ENCODE measurements around the gene MDM1.

DNA sequence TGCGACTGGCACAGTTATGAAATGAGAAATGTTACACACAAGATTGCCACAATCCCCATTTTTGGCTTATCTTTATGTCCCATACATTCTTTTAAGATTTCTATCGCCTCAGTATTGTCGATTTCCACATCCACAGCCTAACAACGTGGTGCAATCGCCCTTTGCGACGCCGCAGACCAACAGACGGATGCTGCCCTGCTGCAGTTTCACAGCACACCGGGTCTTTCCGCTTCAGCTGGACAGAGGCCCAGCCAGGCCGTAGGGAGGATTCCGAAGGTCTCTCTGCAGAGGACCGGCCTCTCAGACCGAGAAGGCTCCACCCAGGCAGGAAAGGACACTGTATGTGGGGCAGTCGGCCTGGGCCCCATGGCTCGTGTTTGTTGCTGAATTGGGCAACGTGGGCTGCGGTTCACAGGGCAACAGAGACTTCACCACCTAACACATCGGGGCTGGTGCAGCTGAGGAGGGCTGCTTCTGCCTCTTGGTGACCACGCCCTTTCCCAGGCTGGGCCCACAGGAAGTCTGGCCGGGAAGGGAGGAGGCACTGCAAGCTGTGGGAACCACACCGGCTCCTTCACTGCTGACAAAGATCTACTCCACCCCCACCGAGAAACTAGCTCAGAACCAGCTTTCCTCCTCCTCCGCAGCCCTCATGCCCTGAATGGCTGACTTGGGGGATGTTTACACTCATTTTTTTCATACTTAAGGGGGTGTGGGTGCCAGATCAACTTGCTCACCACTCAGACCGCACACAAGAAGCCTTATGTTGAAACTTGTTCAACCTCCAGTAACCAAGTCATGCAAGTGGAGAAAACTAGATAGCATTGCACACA, 32.9 kb upstream of the MDM1 start:
- TF ChIP-seq CTCF (IDR thresholded peaks at IDR 0.05) (peak in 2 of 4 experiments; percentile 3 to 26), POLR2A (IDR thresholded peaks at IDR 0.05) (peak; percentile 11 to 35)

Data from uterus (tissue), 2 donors.